Activated CD4-positive, alpha-beta T cell treated with anti-CD3 and anti-CD28 coated beads, Interleukin-2, amount 50 U/mL, for 16 hours (primary cell): ENCODE measurements around the gene PPM1G.

ENCODE experiments used
- DNase-seq: peaks from one replicate; pipeline ENCODE4 v3.0.0-alpha.2; 2020

PPM1G gene

DNA sequence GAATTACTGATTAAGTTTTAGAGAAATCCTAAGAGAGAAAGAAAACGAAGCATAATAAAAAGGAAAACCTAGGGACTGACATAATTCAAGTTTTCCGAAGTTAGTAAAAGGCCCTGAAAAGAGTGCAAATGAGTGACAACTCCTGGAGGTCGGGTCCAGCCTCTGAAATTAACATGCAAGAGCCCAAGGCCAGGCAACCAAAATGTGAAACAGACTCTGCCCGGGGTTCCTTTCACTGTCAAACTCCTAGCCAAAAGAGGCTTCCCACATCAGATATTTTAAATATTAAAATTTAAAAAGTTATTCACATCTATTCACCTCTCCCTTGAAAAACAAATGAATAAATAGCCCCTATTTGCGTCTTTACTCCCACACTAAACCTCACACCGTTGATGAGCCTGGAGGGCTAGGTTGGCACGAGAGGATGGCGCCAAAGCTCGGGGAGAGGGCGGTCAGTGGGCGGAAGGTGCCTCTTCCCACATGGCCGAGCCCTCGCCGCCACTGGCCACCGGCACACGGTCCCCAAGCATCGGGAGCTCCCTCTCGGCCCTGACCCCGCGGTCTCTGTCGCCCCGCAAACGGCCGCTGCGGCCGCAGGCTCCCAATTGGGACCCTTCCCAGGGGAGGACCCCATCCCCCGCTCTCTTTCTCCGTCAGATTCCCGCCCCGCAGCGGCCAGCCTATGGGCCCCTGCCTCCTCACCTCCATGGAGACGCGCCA lies 630 bp downstream of the PPM1G start:
- peak; percentile 30 for DNase-seq

DNA sequence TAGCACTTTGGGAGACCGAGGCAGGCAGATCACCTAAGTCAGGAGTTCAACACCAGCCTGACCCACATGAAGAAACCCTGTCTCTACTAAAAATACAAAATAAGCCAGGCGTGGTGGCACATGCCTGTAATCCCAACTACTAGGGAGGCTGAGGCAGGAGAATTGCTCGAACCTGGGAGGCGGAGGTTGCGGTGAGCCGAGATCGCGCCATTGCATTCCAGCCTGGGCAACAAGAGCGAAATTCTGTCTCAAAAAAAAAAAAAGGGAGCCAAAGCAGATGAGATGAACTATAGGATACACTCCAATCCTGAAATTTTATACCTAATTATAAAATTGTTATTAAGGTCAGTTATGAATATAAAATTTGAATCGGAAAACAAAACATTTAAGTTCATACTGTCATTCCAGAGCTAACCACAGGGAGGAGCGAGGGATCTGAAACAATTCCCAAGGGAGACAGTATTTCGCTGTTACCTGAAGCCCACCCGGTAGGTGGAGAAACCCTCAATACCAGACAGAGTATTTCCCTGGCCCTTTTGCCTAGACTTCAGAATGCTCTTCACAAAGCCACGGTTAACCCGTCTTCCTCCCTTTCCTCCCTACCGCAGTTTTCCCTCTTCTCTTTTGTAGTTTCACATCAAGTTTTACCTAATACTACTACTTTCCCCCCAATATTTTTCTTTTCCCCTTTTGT lies 1.4 kb downstream of the PPM1G start:
- no peak for DNase-seq

DNA sequence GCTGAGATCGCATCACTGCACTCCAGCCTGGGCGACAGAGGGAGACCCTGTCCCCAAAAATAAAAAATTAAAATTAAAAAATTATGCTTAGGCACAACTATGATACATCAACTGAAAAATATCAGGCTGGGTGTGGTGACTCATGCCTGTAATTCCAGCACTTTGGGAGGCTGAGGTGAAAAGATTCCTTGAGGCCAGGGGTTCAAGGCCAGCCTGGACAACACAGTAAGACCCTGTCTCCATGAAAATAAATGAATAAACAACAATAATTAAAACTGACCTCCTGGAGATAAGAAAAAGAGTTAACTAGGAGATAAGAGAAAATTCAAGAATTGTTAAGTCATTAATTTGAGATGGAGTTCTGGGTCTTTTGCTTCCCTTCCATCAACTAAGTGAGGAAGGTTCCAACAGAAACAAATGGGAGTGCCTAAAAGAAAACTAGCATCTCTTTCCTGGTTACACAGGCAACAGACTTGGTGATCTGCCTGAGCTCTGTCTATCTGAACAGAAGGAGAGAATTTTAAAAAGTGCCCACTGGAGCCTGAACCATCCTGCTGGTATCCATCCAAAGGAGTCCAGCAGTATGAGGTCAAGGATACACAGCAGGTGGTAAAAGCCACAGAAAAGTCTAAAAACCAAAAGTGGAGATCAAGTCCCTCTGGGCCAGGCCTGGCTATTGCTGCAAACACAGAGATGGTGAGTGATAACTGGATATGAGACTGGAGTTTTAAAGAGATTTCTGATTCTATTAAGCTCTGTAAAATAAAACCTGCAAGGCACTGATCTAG lies 8.8 kb downstream of the PPM1G start:
- no peak for DNase-seq

DNA sequence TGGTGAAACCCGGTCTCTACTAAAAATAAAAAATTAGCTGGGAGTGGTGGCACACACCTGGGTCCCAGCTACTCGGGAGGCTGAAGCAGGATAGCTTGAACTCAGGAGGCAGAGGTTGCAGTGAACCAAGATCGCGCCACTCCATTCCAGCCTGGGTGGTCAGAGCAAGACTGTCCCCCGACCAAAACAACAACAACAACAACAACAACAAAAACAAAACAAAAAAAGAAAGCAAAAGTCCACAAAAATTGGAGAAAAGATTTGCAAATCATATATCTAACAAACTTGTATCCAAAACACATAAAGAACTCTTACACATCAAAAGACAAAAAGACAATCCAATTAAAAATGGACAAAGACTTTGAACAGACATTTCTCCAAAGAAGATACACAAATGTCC lies 10.4 kb downstream of the PPM1G start:
- DNase-seq = no peak

DNA sequence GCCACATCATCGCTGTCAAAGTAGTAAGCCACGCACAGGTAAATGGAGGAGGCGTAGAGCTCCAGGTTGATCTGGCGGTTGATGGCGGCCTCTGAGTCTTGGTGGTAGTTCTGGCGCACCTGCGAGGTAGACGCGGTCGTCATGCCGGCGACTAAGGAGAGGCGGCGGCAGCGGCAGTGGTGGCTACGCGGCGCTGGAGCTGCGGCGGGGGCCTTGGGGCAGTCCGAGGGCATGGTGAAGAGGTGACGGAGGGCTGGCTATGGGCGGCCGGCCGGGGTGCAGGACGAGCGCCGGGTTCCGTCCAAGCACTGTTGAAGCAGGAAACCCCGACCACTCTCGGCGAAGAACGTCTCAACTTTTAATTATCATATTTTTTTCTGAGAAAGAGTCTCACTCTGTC lies 16.2 kb downstream of the PPM1G start:
- no peak for DNase-seq

GRCh38 chr2:27390822-27391679 lies 18.3 kb downstream of the PPM1G start:
- no peak for DNase-seq

GRCh38 chr2:27381577-27382181 lies 27.7 kb downstream of the PPM1G start:
- no peak for DNase-seq

DNA sequence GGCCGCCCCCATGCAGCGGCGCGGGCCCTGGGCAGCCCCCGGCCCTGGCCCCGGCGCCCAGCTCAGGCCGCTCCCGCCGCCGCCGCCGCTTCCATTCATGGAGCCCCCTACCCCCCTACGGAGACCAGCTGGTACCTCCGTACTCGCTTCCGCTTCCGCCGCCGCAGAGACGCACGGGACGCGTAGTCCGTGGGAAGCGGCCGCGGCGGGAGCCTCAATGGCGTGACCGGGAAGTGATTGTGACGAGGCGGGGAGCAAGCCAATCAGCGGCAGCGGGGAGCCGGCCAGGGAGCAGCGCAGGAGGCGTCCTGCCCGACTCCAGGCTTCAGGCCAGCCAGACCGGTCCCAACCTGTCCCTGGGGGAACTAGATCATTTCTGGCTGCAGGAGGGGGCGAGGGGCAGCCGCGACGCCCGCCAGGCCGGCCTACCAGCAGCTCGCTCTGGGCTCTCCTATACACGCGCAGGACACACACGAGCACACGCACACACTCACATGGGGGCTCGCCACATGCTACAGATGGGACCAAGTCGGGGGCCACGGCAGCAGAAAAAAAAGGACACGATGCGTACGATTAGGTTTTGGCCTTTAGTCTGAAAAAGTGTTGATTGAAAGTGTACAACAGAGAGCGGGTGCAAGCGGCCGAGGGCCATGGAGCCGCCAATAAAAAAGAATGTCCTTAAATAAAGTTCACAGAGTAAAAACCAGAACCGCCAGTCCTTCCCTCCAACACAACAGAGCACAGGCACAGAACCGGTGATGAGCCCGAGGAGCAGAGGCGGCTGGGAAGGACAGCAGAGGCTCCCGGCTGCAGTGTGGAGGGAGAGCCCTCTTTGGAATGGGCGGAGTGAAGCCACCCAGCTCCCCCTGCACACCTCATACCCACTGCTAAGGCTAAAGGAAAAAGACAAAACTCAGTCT lies 28.5 kb downstream of the PPM1G start, which contains the start of gene ZNF513:
Gene ZNF513, minus strand, starts transcription at position 109 of the 920 bp plus-strand sequence. CDS start 208 bp downstream, outside the sequence.
- peak; percentile 93 for DNase-seq

- DNase-seq = peak; percentile 68
Measured at GRCh38 chr2:27379836-27380625, 29.4 kb downstream of the PPM1G start.

DNA sequence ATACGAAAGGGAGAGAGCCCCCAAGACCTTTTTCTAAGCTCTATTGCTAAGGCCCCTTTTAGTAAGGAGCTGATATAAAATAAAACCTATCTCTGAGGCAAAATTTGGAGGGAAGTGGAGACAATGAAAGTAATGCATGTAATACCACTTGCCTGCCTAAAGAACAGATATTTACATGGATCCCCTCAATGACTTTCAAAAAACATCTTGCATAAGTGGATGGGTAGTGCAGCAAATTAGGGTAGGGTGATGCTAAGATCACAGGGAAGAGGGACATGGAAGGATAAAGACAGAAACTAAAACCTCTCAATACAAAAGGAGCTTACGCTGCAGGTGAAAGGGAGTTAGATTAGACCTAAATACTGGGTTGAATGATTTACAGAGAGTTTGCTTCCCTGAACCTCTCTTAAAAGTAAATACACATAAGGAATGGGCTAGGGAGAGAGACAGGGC lies 30.0 kb downstream of the PPM1G start:
- no peak for DNase-seq

GRCh38 chr2:27378809-27379290 lies 30.5 kb downstream of the PPM1G start:
- DNase-seq = no peak

DNA sequence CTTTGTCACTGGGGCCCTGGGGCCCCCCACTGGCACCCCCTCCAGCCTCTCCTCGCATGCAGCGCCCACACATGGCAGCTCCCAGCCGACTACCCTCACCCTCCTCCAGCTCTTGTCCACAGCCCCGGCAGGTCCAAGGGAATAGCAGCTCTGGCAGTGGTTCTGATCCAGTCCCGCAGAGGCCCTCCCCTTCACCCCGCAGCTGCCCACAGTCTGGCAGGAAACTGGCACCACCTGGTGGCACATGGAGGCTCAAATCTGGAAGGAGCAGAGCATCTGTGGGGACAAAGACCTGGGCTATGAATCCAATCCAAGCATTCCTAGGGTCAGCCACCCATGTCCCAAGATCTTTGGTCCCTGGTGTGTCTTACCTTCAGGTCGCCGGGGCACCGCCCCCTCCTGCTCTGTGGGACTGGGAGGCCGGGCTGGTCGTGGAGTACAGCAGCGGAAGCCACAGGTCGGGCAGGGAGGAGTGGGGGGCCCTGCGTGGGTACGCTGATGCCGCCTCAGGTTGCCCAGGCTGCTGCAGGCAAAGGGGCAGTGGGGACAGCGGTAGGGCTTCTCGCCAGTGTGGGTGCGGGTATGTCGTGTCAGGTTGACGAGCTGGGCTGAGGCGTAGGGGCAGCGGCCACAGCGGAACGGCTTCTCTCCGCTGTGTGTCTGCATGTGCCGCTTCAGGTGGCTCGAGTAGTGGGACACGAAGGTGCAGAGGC lies 31.1 kb downstream of the PPM1G start:
- no peak for DNase-seq

- no peak for DNase-seq
Measured at GRCh38 chr2:27377618-27378095, 31.7 kb downstream of the PPM1G start.

- DNase-seq = no peak
Measured at GRCh38 chr2:27376866-27377617, 32.3 kb downstream of the PPM1G start.

DNA sequence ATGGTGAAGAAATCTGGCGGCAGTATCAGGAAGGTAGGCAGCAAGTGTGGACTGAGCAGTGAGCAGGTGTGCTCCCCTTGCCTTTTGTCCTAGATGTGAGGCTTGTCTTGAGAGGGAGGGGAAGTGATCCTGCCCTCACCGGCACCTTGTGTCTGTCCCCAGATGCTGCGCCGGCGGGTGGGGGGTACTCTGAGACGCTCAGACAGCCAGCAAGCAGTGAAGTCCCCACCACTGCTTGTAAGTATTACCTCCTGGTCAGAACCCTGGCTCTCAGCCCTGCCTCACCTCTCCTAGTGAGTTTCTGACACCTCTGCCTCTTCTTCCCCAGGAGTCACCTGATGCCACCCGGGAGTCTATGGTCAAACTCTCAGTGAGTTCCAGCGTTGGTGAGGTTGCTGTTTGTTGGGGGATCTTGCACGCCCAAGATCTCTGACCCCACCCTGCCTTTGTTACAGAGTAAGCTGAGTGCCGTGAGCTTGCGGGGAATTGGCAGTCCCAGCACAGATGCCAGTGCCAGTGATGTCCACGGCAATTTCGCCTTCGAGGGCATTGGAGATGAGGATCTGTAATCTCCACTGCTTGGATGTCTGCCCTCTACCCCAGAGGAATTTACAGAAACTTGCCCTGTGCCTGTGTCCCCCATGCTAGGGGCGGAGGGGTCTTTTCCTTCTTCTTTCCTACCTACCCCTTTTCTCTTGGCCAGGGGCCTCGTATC lies 33.1 kb downstream of the PPM1G start:
- no peak for DNase-seq

GRCh38 chr2:27375513-27376099 lies 33.8 kb downstream of the PPM1G start:
- DNase-seq = no peak

DNA sequence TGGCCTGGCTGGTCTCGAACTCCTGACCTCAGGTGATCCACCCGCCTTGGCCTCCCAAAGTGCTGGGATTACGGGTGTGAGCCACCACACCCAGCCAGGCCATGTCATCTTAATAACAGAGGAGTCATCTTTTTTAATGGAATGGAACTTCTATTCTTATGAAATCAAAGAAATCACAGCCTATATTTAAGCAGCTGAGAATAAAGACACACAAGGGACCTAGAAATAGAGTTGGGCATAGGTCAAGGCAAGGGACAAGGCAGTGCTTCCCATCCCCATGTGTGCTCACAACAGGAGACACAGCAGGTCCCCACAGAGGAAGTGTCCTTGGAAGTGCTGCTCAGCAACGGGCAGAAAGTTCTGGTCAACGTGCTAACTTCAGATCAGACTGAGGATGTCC lies 35.8 kb downstream of the PPM1G start:
- no peak for DNase-seq
